Gastrocnemius medialis (tissue), 4 donors: ENCODE measurements around the gene SLC35D3.

Experiments
- CTCF ChIP-seq, 5 experiments: fragments of 450-650 bp in 3 of 5; fragments of 200-600 bp in 2 of 5; sonication (generic) in 2 of 5; IDR thresholded peaks in 4 of 5; conservative IDR thresholded peaks in 1 of 5; 1 replicate in 4 of 5; 2 replicates in 1 of 5; pipeline ENCODE4 v1.5.1; 2016 to 2019; ENCODE audit warnings: antibody characterized with exemption in 5 of 5, mild to moderate bottlenecking in 3 of 5, moderate library complexity in 3 of 5
- POLR2A ChIP-seq, 2 donors: fragments of 450-650 bp; IDR thresholded peaks; one replicate each; pipeline ENCODE4 v1.6.1; 2017; ENCODE audit warnings: antibody characterized with exemption in 2 of 2, mild to moderate bottlenecking in 2 of 2, moderate library complexity in 2 of 2

- TF ChIP-seq CTCF (IDR thresholded peaks at IDR 0.05 in 4 of 5, conservative IDR thresholded peaks at IDR 0.05 in 1 of 5) = no peak
- TF ChIP-seq POLR2A (IDR thresholded peaks at IDR 0.05) = no peak
Measured at GRCh38 chr6:136918706-136919105, 3.4 kb upstream of the SLC35D3 start.
